Middle frontal gyrus (tissue), 1 donor: ENCODE results near the gene DIS3L2.
"Not testable (repeated sequence)": the region's sequence is repeated elsewhere in the genome, so short reads cannot be mapped to it uniquely, and the experiment has no call there.

Experiments
- DNase-seq: peaks from one replicate; pipeline ENCODE4 v3.0.0-alpha.2; 2015; ENCODE audit warnings: low spot score; ENCODE audit errors: extremely low spot score

DIS3L2 gene

DNA sequence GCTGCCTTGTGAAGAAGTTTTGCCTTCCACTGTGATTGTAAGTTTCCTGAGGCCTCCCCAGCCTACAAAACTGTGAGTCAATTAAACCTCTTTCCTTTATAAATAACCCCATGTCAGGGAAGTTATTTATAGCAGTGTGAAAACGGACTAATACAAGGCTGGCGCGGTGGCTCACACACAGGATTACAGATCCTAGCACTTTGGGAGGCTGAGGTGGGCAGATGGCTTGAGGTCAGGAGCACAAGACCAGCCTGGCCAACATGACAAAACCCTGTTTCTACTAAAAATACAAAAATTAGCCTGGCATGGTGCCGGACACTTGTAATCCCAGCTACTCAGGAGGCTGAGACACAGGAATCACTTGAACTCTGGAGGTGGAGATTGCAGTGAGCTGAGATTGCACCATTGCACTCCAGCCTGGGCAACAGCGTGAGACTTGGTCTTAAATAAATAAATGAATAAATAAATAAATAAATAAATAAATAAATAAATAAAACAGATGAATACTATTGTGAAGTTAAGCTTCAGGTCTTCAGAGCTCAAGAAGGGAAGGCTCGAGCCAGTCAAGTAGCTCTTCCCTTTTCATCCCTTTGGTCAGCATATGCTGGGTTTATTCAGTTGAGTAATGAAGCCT is 154.3 kb downstream of the DIS3L2 start:
- not testable (repeated sequence) for DNase-seq

DNA sequence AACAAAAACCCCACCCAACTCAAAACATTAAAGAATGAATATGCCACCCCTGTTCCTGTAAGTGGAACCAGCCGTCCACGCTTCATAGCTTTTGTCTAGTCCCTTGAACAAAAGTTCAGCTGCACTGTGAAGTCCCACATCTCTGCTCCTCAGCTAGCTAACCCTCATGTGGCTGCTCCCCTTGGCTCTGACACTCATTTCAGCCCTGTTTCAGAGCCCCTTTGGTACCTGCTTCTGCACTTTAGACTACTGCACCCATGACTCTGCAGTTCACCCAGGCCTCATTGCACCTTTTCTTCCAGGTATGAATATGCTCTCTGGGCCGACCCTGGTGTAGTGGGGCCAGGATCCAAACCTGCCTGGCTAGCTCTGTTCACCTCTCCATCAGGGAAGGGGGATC is 155.3 kb downstream of the DIS3L2 start:
- DNase-seq, result no peak

DNA sequence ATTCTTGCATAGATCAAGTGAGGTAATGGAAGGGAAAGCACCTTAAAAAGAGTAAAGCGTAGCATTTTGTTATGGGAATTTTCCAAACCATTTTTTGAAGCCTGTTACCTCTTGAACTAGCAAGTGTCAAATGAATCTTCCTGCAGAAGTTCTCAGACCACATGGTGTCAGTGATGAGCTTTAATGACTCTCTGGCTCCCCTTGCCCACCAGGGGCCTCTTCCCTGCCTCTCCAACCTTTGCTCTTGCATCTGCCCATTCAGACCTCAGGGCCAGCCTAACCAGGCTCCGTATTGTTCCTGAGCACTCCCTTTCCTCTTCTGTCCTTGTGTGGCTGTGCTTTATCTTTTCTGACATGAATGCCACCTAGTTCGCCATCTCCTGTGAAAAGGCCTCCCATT is 155.9 kb downstream of the DIS3L2 start:
- DNase-seq, result no peak

DNA sequence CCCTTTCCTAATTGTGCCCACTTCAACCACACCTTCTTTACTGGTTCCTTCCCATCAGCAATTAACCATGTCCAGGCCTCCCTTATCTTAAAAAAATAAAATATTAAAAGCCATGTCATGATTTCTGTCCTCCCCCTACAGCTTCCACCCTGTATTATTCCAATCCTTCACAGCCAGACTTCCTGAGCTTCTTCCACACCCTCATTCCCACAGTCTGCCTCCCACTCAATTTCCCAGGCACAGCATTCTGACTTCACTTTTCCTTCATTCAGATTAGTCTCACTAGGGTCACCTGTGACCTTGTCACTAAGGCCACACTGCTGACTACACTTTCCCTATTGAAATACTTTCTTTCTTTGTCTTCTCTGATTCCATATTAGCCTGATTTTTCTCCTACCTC is 159.4 kb downstream of the DIS3L2 start:
- no peak for DNase-seq

DNA sequence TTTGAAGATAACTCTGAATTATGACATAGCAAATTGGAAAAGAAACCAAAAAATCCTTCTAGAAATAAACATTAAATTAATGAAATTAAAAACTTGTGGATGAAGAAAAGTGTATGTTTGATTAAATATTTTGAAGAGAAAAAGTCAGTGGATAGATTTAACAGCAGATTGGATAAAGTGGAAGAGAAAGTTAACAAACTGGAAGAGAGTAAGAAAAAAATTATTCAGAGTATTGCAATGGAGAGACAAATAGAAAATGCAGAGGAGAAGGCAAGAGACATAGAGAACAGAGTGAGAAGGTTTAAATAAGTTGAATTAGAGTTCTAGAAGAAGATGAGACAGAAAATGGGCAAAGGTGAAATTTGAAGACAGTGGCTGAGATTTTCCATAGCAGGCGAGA is 162.8 kb downstream of the DIS3L2 start:
- no peak for DNase-seq

DNA sequence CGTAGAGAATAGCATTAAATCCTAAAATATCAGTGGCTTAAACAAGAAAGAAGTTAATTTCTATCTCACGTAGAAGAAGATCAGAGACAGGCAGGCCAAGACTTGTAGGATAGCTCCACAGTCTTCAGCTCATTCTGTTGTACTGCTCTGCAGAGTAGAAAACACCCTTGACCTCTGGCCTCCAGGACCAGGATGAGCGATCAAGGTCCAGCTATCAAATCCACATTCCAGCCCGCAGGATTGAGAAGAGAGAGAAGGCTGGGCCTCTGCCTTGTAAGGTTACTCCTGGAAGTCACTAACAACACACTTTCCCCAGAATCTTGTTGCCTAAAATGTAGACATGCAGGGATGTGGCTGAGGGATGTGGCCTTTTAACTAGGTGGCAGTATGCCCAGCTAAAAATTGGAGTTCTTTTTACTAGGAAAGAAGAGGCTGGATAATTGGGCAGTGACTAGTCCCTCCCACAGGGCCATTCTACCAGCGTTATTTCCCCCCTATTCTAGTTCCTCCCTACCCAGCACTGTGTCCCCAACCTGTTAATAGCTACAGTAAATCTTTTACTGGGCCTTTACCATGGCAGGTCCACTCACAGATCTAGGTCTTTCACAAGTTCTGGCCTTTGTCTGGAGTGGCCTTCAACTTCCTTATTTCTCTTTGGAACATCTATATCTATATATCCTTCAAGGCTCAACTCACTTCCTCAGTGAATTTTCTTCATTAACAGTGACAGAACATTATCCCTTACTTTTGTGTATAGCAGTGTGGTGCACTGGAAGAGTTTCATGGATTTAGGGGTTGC is 165.0 kb downstream of the DIS3L2 start:
- DNase-seq, result no peak

DNA sequence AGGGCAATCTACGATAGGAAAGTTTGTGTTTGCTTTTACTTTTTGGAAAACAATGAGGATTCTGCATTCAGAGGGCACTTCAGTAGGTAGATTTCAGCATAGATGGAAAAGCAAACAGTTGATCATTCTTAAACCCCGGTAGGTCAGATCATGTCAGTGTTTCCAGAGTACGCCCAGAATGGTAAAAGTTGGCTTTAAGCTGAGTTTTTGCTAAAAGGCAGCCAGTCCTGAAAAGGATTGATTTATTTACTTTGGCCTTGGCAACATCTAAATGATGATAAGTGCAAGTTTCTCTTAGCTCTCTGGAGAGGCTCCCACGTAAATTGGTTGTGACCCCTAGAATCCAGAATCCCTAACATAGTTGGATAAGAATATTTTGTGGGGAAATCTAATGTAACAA is 168.0 kb downstream of the DIS3L2 start:
- no peak for DNase-seq

DNA sequence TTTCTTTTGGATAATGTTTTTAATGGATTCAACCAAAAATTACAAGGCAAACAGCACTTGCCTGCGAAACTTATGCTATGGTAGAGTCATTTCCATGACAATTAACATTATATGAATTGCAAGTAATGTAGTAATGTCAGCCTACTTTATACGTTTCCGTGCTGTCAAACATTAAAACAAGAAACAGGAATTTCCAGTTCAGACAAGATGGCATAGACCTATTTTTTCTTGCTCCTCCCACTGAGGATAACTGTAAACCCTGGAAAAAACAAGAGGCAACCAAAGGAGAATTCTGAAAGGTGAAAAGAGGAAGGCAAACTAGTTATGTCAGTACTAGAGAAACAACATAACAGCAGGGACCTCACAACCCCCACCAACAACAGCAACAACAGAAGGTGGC is 170.7 kb downstream of the DIS3L2 start:
- no peak for DNase-seq

DNA sequence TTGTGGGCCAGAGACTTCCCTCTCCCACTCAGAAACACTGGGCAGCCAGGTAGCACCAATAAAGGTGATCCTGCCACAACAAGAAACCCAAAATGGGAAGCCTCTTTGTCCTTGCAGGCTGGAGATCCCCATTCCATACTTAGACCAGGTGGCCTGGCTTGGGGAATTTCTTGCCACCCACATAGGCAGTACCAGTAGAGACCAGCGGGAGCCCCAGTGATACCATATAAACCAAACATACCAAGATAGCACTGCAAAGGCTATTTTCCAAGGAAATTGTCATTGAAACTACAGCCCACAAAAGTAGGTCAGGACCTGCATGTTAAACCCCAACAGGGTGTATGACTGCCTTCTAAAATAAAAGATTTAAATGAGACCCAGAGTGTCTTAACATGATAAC is 171.6 kb downstream of the DIS3L2 start:
- DNase-seq, result no peak

DNA sequence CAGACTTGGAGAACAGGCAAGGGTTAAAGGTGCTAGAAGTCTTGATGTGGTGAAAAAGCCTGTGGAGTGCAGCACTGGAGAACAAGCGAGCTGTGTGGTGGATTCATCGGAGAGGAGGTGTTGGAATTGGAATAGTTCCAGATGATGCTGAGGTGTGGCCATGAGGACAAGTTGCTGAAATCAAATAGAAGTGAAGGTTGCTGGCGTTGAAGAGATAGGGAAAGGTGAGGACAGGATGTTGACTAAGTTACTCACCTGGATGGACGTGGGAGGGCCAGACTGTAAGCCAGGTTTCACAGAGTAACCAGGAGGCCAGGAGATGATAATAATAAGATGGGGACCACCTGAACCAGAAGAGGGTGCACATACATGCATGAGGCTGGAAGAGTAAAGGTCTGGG is 173.4 kb downstream of the DIS3L2 start:
- DNase-seq, result no peak

DNA sequence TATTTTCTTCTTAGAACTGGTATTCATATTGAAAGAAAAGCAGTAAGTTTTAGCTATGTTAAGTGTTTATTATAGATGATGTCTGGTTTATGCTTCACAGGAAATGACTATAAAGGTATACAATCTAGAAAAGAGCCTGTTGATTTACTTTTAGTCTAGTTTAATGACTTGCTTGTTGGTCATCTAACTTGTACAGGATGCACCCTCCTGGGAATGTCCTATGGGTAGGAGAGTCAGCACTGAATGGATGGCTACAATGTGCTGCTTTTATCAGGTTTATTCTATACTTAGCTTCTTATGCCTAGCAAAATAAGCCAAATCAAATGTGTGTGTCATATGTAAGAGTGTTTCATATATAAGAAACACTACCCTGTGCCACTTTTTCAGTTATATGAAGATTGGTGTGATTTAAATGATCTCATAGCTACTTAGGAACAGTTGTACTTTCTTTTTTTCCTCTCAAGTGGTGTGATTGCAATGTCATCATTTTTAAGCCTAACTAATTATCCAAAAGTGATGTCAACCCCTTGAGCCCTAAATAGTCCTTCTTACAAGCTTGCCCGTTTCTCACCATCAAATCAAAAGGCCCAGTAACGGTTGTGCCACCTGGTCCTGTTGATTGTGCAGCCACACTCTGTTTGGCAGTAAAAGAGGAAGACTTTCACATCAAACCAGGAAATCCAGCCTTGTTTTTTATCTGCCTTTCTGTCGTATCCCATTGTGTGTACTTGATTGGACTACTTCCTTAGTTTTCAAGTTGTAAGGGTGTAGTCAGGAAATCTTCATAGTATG is 176.0 kb downstream of the DIS3L2 start:
- DNase-seq, result no peak

DNA sequence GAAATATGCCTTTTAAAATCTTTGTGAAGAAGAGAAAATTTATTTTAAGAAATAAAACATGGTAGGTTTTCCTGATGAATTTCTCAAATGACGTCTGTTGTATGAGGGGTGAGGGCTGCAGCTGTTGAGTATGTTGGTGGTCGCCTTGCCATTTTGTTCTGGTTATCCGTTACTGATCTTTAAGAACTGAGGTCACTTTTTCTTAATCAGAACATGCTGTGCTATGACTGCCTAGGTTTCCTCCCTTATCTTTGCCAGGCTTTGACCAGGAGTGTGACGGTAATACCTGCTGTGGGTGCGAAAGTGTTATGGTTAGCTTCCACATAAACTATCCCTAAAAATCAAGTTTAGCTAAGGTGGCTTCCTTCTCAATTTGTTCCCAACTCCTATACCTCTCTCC is 176.9 kb downstream of the DIS3L2 start:
- DNase-seq, result no peak

DNA sequence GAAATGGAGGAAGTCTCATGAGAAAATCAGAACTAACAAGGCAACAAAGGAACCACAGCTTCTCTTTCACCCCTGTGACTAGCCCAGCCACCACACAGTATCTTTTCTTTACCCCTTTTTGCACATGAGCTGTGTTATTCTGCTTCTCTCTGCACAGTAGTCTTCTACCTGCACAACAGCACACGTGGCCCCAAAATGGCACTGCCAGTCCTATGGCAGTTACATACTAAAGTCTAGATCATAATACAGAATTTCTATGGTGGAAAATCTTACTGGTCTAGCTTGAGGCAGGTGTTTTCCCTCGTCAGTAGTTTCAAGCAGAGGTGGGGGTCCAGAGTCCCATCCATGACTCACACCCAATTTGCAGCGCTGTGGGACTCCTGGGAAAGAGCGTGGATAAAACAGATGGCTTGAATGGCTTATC is 177.7 kb downstream of the DIS3L2 start:
- DNase-seq, result no peak

DNA sequence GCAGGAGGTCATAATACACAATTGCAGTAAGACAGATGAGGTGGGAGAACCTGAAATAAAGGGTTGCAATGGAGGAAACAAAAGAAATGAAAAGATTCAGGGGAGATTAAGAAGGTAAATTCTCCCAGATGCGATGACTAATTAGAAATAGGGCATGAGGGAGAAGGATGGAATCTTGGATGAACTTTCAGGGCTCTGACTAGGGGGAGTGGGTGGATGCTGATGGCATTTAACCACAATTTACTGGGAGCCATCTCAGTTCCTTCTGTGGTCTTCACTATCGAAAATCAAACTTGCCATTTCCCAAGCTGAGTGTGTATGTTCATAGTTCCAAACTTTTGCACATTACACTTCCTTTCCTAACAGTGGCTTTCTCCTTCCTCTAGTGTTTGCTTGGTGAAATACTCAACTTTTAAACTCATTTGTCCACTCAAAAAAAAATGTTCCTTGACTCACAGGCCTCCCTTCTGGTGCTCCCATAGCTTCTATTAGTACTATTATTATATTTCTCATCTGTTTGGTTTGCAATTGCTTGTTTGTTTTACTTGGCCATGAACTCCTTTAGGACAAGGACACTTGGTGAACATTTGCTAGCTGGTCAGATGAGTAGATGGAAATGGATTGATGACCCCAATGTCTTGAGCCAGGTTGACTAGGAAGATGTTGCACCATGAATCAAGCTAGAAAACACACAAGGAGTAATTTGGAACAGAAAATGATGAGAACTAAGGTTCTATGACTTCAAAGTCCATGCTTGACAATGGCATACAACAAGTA is 178.5 kb downstream of the DIS3L2 start:
- no peak for DNase-seq

DNA sequence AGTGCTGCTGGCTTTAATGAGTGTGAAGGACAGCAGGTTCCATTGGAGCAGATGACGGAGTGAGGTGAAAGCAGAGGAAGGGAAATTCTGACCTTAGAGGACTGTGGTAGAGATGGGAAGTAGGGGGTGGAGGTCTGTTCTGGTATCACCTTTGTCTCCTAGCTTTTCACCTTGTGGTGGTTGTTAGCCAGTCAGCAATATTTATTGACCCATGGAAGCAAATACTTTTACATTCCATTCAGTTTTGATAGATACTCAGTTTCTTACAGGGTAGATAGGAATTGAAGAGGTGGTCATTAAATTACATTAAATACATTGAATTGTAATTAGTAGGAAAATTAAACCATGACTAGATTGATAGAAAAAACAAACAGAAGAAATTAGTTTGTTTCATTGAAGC is 180.1 kb downstream of the DIS3L2 start:
- no peak for DNase-seq

DNA sequence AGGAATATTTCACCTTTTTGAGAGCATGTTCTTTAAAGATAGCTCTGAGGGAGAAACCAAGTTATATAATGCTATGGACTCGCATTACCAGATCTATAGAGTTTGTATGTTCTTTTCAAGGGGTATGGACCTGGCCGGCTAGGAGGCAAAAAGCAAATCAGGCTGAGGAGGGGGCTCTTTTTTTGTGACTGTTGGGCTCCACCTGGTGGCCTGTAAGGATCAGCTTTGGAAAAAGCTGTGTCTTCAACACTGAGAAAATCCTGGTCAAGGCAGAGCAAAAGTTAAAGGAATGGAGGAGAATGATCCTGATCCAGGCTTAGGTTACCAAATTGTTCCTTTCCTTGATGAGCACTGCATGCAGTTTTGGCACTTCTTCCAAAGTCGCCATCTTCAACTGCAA is 180.5 kb downstream of the DIS3L2 start:
- DNase-seq, result no peak

DNA sequence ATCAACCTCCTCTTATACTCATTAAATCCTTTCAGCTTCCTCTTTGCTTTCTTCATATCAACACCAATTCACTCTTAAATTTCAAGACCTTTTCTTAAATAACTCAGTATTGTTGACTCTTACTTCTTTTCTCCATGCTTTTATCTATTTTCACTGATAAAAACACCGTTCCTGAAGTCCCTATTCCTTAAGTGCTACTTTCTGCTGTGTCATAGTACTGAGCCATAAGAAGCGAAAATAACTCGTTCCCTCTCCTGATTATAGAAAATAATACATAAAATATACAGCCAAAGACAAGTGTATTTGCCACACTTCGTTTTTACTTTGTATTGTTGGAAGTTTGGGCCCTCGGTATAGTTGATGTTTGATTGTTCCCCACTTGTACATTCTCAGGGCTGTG is 181.0 kb downstream of the DIS3L2 start:
- DNase-seq, result no peak

DNA sequence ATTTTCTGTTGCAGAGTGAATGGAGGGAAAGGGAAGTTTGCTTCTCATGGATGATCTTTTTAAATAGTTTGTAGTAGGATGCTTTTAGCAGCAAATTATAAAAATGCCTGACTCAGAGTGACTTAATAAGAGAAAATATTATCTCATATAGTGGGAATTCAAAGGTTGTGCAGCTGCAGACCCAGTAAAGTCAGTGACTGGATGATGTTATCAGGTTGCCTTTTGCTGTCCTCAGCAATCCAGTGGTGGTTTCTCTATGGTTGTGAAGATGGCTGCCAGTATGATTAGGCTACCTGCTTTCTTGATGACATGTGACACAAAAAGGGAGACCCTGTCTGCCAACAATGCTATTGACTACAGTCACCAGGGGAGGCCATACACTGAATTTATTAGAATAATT is 184.8 kb downstream of the DIS3L2 start:
- no peak for DNase-seq

DNA sequence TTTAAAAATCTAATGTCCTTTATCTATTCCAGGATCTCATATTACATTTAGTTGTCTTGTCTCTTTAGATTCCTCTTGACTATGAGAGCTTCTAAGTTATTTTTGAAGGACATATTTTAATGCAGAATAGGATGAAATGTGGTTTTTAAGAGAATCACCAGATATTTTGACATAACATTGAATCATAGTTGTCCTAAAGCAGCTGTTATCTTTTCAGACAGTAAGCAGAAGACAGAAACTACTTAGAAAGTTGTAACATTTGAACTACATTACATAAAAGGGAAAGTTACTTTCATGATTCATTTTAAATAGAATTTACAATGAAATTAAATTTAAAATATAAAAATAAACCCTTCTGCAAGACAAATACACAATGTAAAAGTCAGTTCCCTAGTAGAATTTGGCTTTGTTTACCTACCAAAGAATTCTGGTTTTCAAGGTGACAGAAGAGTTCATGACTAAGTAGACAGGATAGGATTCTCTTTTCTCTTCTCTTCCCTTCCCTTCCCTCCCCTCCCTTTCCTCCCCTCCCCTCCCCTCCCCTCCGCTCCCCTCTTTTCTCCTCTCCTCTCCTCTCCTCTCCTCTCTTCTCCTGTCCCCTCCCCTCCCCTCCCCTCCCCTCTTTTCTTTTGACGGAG is 186.0 kb downstream of the DIS3L2 start:
- no peak for DNase-seq

DNA sequence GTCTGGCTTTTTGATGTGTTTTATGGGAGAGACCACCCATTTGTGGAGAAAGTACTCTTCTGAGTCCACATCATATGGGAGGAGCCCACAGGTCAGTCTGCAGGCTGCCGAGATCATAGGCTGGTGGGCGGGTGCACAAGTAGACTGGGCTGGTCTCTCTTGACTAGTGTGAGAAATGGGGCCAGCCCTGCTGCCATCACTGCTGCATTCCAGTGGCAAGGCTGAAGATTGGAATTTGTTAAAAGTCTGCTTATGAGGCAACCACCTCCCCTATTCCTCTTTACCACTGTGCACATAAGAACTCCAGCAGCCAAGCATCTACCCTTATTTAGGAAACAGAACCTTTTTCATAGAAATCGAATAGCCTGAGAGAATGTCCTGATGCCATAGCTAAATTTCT is 200.7 kb downstream of the DIS3L2 start:
- DNase-seq, result no peak

DNA sequence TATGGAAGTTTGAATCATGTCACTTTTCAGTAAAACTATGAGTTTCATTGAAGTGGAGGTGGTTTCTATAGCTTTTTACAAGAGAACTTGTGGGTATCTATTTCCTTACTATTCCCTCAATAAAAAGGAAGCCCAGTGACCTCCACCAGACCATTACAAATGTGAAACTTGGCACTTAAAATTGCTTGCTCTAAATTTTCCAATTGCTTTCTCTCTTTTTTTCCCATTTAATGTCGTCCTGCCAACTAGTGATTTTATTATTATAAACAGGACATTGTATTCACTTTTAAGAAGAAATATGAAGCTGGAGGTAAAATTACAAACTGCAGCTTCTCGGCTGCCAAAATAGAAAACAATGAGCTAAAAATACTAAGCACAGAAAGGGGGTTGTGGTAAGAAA is 208.9 kb downstream of the DIS3L2 start:
- no peak for DNase-seq
